Measurements from ENCODE around the gene DENND4C. TPM values are rescaled to one million over a fixed set of nuclear protein-coding genes. Genes with fewer than 3 reads are reported as not detected.
"Not testable (repeated sequence)": the region's sequence is repeated elsewhere in the genome, so short reads cannot be mapped to it uniquely, and the experiment has no call there.

The DENND4C gene
- total RNA-seq, 2 experiments from 2014 or later, result 18.8 to 28.6 TPM

DNA sequence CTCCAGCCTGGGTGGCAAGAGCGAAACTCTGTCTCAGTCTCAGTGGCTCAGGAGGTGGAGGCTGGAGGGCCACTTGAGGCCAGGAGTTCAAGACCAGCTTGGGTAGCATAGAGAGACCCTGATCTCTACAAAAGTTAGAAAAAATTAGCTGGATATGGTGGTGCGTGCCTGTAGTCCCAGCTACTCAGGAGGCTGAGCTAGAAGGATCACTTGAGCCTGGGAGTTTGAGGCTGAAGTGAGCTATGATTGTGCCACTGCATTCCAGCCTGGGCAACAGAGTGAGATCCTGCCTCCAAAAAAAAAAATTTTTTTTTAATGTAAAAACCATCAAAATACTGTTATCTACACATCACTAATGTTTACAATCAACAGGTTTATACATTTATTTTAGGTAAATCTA lies 24.6 kb downstream of the DENND4C start:
- POLR2A ChIA-PET, result no interaction called here
- CTCF ChIA-PET (ENCODE audit: unreplicated experiment), result no interaction called here
- Histone ChIP-seq H3K36me3 (ENCODE audit: insufficient read depth, low read length) (no peaks in the 10 kb centered on the region), H3K79me2 (ENCODE audit: insufficient read depth, low read depth, low read length) (no peaks in the 10 kb centered on the region), H3K27ac (ENCODE audit: low read depth, low read length, poor library complexity, severe bottlenecking) (no peak overlapping the region), H3K9me3 (ENCODE audit: low read length) (no peaks in the 10 kb centered on the region), H3K9me2 (ENCODE audit: insufficient read depth, low read length) (no peaks in the 10 kb centered on the region), H2AFZ (ENCODE audit: low read length) (no peak overlapping the region), H4K20me1 (ENCODE audit: insufficient read depth, low read length) (no peaks in the 10 kb centered on the region), H3K4me3 (ENCODE audit: low read depth, low read length, poor library complexity, severe bottlenecking) (no peak overlapping the region), H3K4me2 (ENCODE audit: low read length) (no peak overlapping the region), H3K4me1 (ENCODE audit: insufficient read depth, low read length, poor library complexity, severe bottlenecking) (no peaks in the 10 kb centered on the region)
- no peak for DNase-seq (ENCODE audit: low spot score)
- intact Hi-C loops (cut with micrococcal nuclease; ENCODE audit: unreplicated experiment), result no loop called here
- BruUV-seq (replicated peaks), result no TSS peak
- no peak for TF ChIP-seq EZH2phosphoT487 (IDR thresholded peaks at IDR 0.05; ENCODE audit: borderline replicate concordance, low read depth, low read length)
- TF ChIP-seq, protein P1, sequence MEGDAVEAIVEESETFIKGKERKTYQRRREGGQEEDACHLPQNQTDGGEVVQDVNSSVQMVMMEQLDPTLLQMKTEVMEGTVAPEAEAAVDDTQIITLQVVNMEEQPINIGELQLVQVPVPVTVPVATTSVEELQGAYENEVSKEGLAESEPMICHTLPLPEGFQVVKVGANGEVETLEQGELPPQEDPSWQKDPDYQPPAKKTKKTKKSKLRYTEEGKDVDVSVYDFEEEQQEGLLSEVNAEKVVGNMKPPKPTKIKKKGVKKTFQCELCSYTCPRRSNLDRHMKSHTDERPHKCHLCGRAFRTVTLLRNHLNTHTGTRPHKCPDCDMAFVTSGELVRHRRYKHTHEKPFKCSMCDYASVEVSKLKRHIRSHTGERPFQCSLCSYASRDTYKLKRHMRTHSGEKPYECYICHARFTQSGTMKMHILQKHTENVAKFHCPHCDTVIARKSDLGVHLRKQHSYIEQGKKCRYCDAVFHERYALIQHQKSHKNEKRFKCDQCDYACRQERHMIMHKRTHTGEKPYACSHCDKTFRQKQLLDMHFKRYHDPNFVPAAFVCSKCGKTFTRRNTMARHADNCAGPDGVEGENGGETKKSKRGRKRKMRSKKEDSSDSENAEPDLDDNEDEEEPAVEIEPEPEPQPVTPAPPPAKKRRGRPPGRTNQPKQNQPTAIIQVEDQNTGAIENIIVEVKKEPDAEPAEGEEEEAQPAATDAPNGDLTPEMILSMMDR (conservative IDR thresholded peaks at IDR 0.05; ENCODE audit: low read length), result no peak

DNA sequence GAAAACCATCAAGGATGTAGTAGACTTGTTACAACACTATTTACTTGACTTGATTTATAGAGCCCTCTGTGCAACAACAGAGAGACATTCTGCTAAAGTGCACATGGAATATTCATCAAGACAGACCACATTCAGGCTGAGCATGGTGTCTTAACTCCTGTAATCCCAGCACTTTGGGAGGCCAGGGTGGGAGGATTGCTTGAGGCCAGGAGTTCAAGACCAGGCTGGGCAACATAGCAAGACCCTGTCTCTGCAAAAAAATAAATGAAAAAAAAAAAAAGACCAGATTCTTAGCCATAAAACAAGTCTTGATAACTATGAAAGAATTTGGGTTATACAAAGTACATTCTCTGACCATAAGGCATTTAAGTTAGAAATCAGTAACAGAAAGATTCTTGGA lies 25.3 kb downstream of the DENND4C start:
- Histone ChIP-seq H3K4me1 (ENCODE audit: insufficient read depth, low read length, poor library complexity, severe bottlenecking) (no peaks in the 10 kb centered on the region), H3K36me3 (ENCODE audit: insufficient read depth, low read length) (no peaks in the 10 kb centered on the region), H3K9me3 (ENCODE audit: low read length) (no peaks in the 10 kb centered on the region), H3K4me3 (ENCODE audit: low read depth, low read length, poor library complexity, severe bottlenecking) (no peak overlapping the region), H4K20me1 (ENCODE audit: insufficient read depth, low read length) (no peaks in the 10 kb centered on the region), H2AFZ (ENCODE audit: low read length) (no peak overlapping the region), H3K4me2 (ENCODE audit: low read length) (no peak overlapping the region), H3K27ac (ENCODE audit: low read depth, low read length, poor library complexity, severe bottlenecking) (no peak overlapping the region), H3K79me2 (ENCODE audit: insufficient read depth, low read depth, low read length) (no peaks in the 10 kb centered on the region), H3K9me2 (ENCODE audit: insufficient read depth, low read length) (no peaks in the 10 kb centered on the region)
- TF ChIP-seq, protein P1 (conservative IDR thresholded peaks at IDR 0.05; ENCODE audit: low read length), result no peak
- TF ChIP-seq EZH2phosphoT487 (IDR thresholded peaks at IDR 0.05; ENCODE audit: borderline replicate concordance, low read depth, low read length), result no peak
- intact Hi-C loops (cut with micrococcal nuclease; ENCODE audit: unreplicated experiment), result no loop called here
- no peak for DNase-seq (ENCODE audit: low spot score)
- BruUV-seq (replicated peaks), result no TSS peak
- ChIA-PET CTCF (ENCODE audit: unreplicated experiment) (no interaction called here), POLR2A (no interaction called here)

DNA sequence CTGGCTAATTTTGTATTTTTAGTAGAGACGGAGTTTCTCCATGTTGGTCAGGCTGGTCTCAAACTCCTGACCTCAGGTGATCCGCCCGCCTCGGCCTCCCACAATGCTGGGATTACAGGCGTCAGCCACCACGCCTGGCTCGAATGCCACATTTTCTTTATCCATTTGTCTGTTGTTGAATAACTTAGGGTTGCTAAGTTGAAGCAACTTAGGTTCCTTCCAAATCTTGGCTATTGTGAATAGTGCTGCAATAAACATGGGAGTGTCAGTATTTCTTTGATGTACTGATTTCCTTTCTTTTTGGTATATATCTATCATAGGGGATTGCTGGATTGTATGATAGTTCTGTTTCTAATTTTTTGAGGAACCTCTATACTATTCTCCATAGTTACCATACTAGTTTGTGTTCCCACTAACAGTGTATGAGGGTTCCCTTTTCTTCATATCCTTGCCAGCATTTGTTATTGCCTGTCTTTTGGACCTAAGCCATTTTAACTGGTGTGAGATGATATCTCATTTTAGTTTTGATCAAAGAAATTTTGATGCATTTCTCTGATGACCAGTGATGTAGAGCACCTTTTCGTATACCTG lies 29.3 kb downstream of the DENND4C start:
- H4K20me1 ChIP-seq (ENCODE audit: insufficient read depth, low read length); DNase-seq (ENCODE audit: low spot score); H3K4me2 ChIP-seq (ENCODE audit: low read length); H3K9me3 ChIP-seq (ENCODE audit: low read length); H3K9me2 ChIP-seq (ENCODE audit: insufficient read depth, low read length); BruUV-seq (replicated peaks); H2AFZ ChIP-seq (ENCODE audit: low read length); H3K36me3 ChIP-seq (ENCODE audit: insufficient read depth, low read length); POLR2A ChIA-PET; H3K4me1 ChIP-seq (ENCODE audit: insufficient read depth, low read length, poor library complexity, severe bottlenecking); H3K79me2 ChIP-seq (ENCODE audit: insufficient read depth, low read depth, low read length); H3K4me3 ChIP-seq (ENCODE audit: low read depth, low read length, poor library complexity, severe bottlenecking); H3K27ac ChIP-seq (ENCODE audit: low read depth, low read length, poor library complexity, severe bottlenecking); intact Hi-C loops (cut with micrococcal nuclease; ENCODE audit: unreplicated experiment); CTCF ChIA-PET (ENCODE audit: unreplicated experiment): not testable (repeated sequence)

DNA sequence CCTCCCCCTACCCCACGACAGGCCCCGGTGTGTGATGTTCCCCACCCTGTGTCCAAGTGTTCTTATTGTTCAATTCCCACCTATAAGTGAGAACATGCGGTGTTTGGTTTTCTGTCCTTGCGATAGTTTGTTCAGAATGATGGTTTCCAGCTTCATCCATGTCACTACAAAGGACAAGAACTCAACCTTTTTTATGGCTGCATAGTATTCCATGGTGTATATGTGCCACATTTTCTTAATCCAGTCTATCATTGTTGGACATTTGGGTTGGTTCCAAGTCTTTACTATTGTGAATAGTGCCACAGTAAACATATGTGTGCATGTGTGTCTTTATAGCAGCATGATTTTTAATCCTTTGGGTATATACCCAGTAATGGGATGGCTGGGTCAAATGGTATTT lies 35.1 kb downstream of the DENND4C start:
- H3K27ac ChIP-seq (ENCODE audit: low read depth, low read length, poor library complexity, severe bottlenecking); DNase-seq (ENCODE audit: low spot score); CTCF ChIA-PET (ENCODE audit: unreplicated experiment); intact Hi-C loops (cut with micrococcal nuclease; ENCODE audit: unreplicated experiment); H3K9me2 ChIP-seq (ENCODE audit: insufficient read depth, low read length); H3K79me2 ChIP-seq (ENCODE audit: insufficient read depth, low read depth, low read length); H3K4me2 ChIP-seq (ENCODE audit: low read length); H3K9me3 ChIP-seq (ENCODE audit: low read length); H3K36me3 ChIP-seq (ENCODE audit: insufficient read depth, low read length); H3K4me1 ChIP-seq (ENCODE audit: insufficient read depth, low read length, poor library complexity, severe bottlenecking); BruUV-seq (replicated peaks); H2AFZ ChIP-seq (ENCODE audit: low read length); POLR2A ChIA-PET; H3K4me3 ChIP-seq (ENCODE audit: low read depth, low read length, poor library complexity, severe bottlenecking); H4K20me1 ChIP-seq (ENCODE audit: insufficient read depth, low read length): not testable (repeated sequence)

DNA sequence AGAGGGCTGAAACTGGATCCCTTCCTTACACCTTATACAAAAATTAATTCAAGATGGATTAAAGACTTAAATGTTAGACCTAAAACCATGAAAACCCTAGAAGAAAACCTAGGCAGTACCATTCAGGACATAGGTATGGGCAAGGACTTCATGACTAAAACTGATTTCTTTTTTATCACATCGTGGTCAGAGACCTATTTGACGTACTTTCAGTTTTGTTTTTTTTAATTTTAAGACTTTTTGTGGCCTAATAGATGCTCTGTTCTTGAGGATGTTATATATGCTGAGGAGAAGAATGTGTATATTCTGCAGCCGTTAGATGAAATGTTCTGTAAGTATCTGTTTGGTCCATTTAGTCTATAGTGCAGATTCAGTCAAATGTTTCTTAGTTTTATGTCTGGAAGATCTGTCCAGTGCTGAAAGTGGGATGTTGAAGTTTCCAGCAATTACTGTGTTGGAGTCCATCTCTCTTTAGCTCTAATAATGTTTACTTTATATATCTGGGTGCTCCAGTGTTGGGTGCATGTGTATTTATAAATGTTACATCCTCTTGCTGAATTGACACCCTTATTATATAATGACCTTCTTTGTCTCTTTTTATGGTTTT lies 36.4 kb downstream of the DENND4C start:
- H3K27ac ChIP-seq (ENCODE audit: low read depth, low read length, poor library complexity, severe bottlenecking); H4K20me1 ChIP-seq (ENCODE audit: insufficient read depth, low read length); intact Hi-C loops (cut with micrococcal nuclease; ENCODE audit: unreplicated experiment); BruUV-seq (replicated peaks); DNase-seq (ENCODE audit: low spot score); CTCF ChIA-PET (ENCODE audit: unreplicated experiment); H3K4me1 ChIP-seq (ENCODE audit: insufficient read depth, low read length, poor library complexity, severe bottlenecking); H3K9me2 ChIP-seq (ENCODE audit: insufficient read depth, low read length); H3K4me2 ChIP-seq (ENCODE audit: low read length); H3K79me2 ChIP-seq (ENCODE audit: insufficient read depth, low read depth, low read length); H2AFZ ChIP-seq (ENCODE audit: low read length); H3K9me3 ChIP-seq (ENCODE audit: low read length); H3K4me3 ChIP-seq (ENCODE audit: low read depth, low read length, poor library complexity, severe bottlenecking); H3K36me3 ChIP-seq (ENCODE audit: insufficient read depth, low read length); POLR2A ChIA-PET: not testable (repeated sequence)
